Measurements from ENCODE around the gene ZBED2.

The ZBED2 gene

GRCh38 chr3:111591555-111591954 lies 3.6 kb downstream of the ZBED2 start:
- Histone ChIP-seq H3K27ac (ENCODE audit: extremely low read depth, low read depth, low read length) (no peak overlapping the region), H3K9me3 (ENCODE audit: control insufficient read depth, insufficient read depth, low read depth, low read length) (no peaks in the 10 kb centered on the region), H3K4me1 (ENCODE audit: control insufficient read depth, insufficient read depth, low read length) (no peaks in the 10 kb centered on the region), H3K36me3 (ENCODE audit: control insufficient read depth in 2 of 2, insufficient read depth in 1 of 2, low read length in 2 of 2) (no peaks in the 10 kb centered on the region), H3K4me3 (ENCODE audit: low read depth, low read length) (no peak overlapping the region)
- ChIA-PET POLR2A (no interaction called here), CTCF (no interaction called here)
- TF ChIP-seq ZNF596 (tag by site-specific recombination; IDR thresholded peaks at IDR 0.05), result no peak

GRCh38 chr3:111590143-111590491 lies 5.0 kb downstream of the ZBED2 start:
- CTCF ChIA-PET, result interaction anchor here (0.9 kb wide), 1 partner anchor 10 kb away, joined by 3 read pairs; no protein-coding TSS in a partner anchor
- TF ChIP-seq ZNF658 (tag by site-specific recombination; IDR thresholded peaks at IDR 0.05), result no peak
- no peak for TF ChIP-seq KLF10 (tag by site-specific recombination; IDR thresholded peaks at IDR 0.05)
- no peak for TF ChIP-seq ZNF404 (tag by site-specific recombination; IDR thresholded peaks at IDR 0.05)
- TF ChIP-seq ZNF223 (tag by site-specific recombination; IDR thresholded peaks at IDR 0.05), result no peak
- no peak for TF ChIP-seq ZNF133 (tag by site-specific recombination; IDR thresholded peaks at IDR 0.05)
- TF ChIP-seq ZNF366 (tag by site-specific recombination; conservative IDR thresholded peaks at IDR 0.05), result no peak
- no peak for TF ChIP-seq ZNF26 (tag by site-specific recombination; IDR thresholded peaks at IDR 0.05)
- no peak for TF ChIP-seq ZFP69B (tag by site-specific recombination; IDR thresholded peaks at IDR 0.05)
- TF ChIP-seq ZNF792 (tag by site-specific recombination; IDR thresholded peaks at IDR 0.05), result no peak
- no peak for TF ChIP-seq ZBTB11 (tag by site-specific recombination; conservative IDR thresholded peaks at IDR 0.05; ENCODE audit: low read depth)
- no peak for TF ChIP-seq KLF17 (tag by site-specific recombination; IDR thresholded peaks at IDR 0.05)
- TF ChIP-seq ZNF555 (tag by site-specific recombination; conservative IDR thresholded peaks at IDR 0.05), result no peak
- no peak for TF ChIP-seq ZNF621 (tag by site-specific recombination; IDR thresholded peaks at IDR 0.05)
- H3K27ac ChIP-seq (ENCODE audit: extremely low read depth, low read depth, low read length), result no peak overlapping the region
- no peaks in the 10 kb centered on the region for H3K9me3 ChIP-seq (ENCODE audit: control insufficient read depth, insufficient read depth, low read depth, low read length)
- no peak overlapping the region for H3K4me3 ChIP-seq (ENCODE audit: low read depth, low read length)
- POLR2A ChIA-PET, result no interaction called here
- no peaks in the 10 kb centered on the region for H3K36me3 ChIP-seq (ENCODE audit: control insufficient read depth in 2 of 2, insufficient read depth in 1 of 2, low read length in 2 of 2)
- no peaks in the 10 kb centered on the region for H3K4me1 ChIP-seq (ENCODE audit: control insufficient read depth, insufficient read depth, low read length)

GRCh38 chr3:111589303-111590142 lies 5.6 kb downstream of the ZBED2 start:
- Histone ChIP-seq H3K4me1 (ENCODE audit: control insufficient read depth, insufficient read depth, low read length) (no peaks in the 10 kb centered on the region), H3K4me3 (ENCODE audit: low read depth, low read length) (no peak overlapping the region), H3K36me3 (ENCODE audit: control insufficient read depth in 2 of 2, insufficient read depth in 1 of 2, low read length in 2 of 2) (no peaks in the 10 kb centered on the region), H3K9me3 (ENCODE audit: control insufficient read depth, insufficient read depth, low read depth, low read length) (no peaks in the 10 kb centered on the region), H3K27ac (ENCODE audit: extremely low read depth, low read depth, low read length) (no peak overlapping the region)
- CTCF ChIA-PET, result interaction anchor here (0.9 kb wide), 1 partner anchor 10 kb away, joined by 3 read pairs; no protein-coding TSS in a partner anchor
- POLR2A ChIA-PET, result no interaction called here
- no peak for TF ChIP-seq ZFP41 (tag by site-specific recombination; IDR thresholded peaks at IDR 0.05; ENCODE audit: borderline replicate concordance)
- TF ChIP-seq ZNF221 (tag by site-specific recombination; IDR thresholded peaks at IDR 0.05; ENCODE audit: borderline replicate concordance), result no peak
- TF ChIP-seq ZNF169 (tag by site-specific recombination; IDR thresholded peaks at IDR 0.05), result no peak
- no peak for TF ChIP-seq ZNF561 (tag by site-specific recombination; IDR thresholded peaks at IDR 0.05; ENCODE audit: borderline replicate concordance)
- TF ChIP-seq ZNF747 (tag by site-specific recombination; IDR thresholded peaks at IDR 0.05), result no peak
- no peak for TF ChIP-seq ZNF426 (tag by site-specific recombination; IDR thresholded peaks at IDR 0.05)
- no peak for TF ChIP-seq ZNF571 (tag by site-specific recombination; IDR thresholded peaks at IDR 0.05)
- no peak for TF ChIP-seq ZNF670 (tag by site-specific recombination; IDR thresholded peaks at IDR 0.05; ENCODE audit: low read depth)
- TF ChIP-seq ZBTB49 (tag by site-specific recombination; IDR thresholded peaks at IDR 0.05; ENCODE audit: low read depth), result no peak
- TF ChIP-seq ZNF132 (tag by site-specific recombination; IDR thresholded peaks at IDR 0.05; ENCODE audit: borderline replicate concordance), result no peak
- TF ChIP-seq ZNF366 (tag by site-specific recombination; conservative IDR thresholded peaks at IDR 0.05), result no peak
